PFSK-1 (cell line): ENCODE measurements around the gene KRTCAP2.

Experiments
- POLR2AphosphoS5 ChIP-seq: IDR thresholded peaks from 2 replicates; pipeline ENCODE4 v1.6.1; 2012; ENCODE audit warnings: low read depth, mild to moderate bottlenecking, control low read depth, low read length, moderate library complexity
- SIN3A ChIP-seq: IDR thresholded peaks from 2 replicates; pipeline ENCODE4 v1.6.1; 2012; ENCODE audit warnings: mild to moderate bottlenecking, low read length, moderate library complexity, borderline replicate concordance; ENCODE audit not compliant: insufficient read depth
- TAF1 ChIP-seq: IDR thresholded peaks from 2 replicates; pipeline ENCODE4 v1.6.1; 2012; ENCODE audit warnings: low read length, control low read depth, borderline replicate concordance; ENCODE audit not compliant: insufficient read depth
- TF ChIP-seq, protein P1 (sequence below), 2 experiments: IDR thresholded peaks; 2 replicates each; pipeline versions ENCODE4 v1.6.1 to v1.8.0; 2011 to 2012; ENCODE audit warnings: low read depth in 2 of 2, low read length in 2 of 2, control low read depth in 1 of 2, inconsistent platforms in 1 of 2, mild to moderate bottlenecking in 1 of 2, moderate library complexity in 1 of 2; ENCODE audit not compliant: insufficient read depth in 1 of 2

DNA sequence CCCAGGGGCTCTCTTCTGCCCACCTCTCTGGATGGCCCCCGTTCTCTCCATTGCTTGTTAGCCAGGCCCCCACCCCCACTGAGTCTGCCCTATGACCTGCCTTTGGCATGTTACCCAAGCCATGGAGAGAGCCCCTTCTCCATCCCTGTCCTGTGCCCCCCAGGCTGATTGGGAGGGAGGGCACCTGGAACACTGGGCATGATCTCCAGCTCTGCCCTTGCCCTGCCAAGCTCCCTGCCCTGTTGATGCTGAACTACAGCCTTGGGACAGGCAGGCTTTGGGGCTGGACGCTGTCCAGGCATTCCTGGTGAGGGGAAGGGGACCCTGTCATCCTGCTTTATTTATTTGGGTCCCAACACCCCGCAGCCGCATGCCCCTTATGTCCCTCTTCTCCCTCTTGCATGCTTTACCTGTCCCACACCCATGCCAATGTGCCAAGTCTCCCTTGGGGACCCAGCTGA is 11.3 kb upstream of the KRTCAP2 start:
- no peak for TF ChIP-seq POLR2AphosphoS5
- TF ChIP-seq, protein P1, sequence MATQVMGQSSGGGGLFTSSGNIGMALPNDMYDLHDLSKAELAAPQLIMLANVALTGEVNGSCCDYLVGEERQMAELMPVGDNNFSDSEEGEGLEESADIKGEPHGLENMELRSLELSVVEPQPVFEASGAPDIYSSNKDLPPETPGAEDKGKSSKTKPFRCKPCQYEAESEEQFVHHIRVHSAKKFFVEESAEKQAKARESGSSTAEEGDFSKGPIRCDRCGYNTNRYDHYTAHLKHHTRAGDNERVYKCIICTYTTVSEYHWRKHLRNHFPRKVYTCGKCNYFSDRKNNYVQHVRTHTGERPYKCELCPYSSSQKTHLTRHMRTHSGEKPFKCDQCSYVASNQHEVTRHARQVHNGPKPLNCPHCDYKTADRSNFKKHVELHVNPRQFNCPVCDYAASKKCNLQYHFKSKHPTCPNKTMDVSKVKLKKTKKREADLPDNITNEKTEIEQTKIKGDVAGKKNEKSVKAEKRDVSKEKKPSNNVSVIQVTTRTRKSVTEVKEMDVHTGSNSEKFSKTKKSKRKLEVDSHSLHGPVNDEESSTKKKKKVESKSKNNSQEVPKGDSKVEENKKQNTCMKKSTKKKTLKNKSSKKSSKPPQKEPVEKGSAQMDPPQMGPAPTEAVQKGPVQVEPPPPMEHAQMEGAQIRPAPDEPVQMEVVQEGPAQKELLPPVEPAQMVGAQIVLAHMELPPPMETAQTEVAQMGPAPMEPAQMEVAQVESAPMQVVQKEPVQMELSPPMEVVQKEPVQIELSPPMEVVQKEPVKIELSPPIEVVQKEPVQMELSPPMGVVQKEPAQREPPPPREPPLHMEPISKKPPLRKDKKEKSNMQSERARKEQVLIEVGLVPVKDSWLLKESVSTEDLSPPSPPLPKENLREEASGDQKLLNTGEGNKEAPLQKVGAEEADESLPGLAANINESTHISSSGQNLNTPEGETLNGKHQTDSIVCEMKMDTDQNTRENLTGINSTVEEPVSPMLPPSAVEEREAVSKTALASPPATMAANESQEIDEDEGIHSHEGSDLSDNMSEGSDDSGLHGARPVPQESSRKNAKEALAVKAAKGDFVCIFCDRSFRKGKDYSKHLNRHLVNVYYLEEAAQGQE (IDR thresholded peaks at IDR 0.05; ENCODE audit: insufficient read depth in 1 of 2, low read depth in 2 of 2, low read length in 2 of 2): no peak
- no peak for TF ChIP-seq TAF1
- no peak for TF ChIP-seq SIN3A
